GM06990 (cell line): ENCODE results near the gene CXCL12.

Experiments
- DNase-seq: peaks from one replicate; pipeline ENCODE4 v3.0.0-alpha.2; 2011; ENCODE audit not compliant: insufficient read length; ENCODE audit errors: extremely low read depth
- H3K27me3 ChIP-seq: replicated peaks from 2 replicates; pipeline ENCODE4 v1.6.0; 2011; ENCODE audit warnings: low read length; ENCODE audit not compliant: control insufficient read depth, insufficient read depth
- H3K36me3 ChIP-seq: 2 replicates; pipeline ENCODE4 v1.5.1; 2011; ENCODE audit warnings: low read length; ENCODE audit not compliant: control insufficient read depth, insufficient read depth
- H3K4me3 ChIP-seq: replicated peaks from 2 replicates; pipeline ENCODE4 v1.5.1; 2011; ENCODE audit warnings: low read depth, mild to moderate bottlenecking, control low read depth, low read length
- CTCF ChIP-seq: IDR thresholded peaks from 2 replicates; pipeline ENCODE4 v1.5.1; 2011; ENCODE audit warnings: low read length, control low read depth, mild to moderate bottlenecking, inconsistent platforms; ENCODE audit not compliant: insufficient read depth, poor library complexity, severe bottlenecking

The CXCL12 gene

GRCh38 chr10:44376472-44377099 is 8.3 kb downstream of the CXCL12 start:
- Histone ChIP-seq H3K36me3 (no peaks in the 10 kb centered on the region), H3K4me3 (no peak overlapping the region), H3K27me3 (no peaks in the 10 kb centered on the region)
- no peak for DNase-seq
- no peak for TF ChIP-seq CTCF

- no peaks in the 10 kb centered on the region; the same call in 1 of the 2 replicates for H3K27me3 ChIP-seq
- H3K36me3 ChIP-seq, result no peaks in the 10 kb centered on the region
- no peak for TF ChIP-seq CTCF
- H3K4me3 ChIP-seq, result no peak overlapping the region
- no peak for DNase-seq
Observed at GRCh38 chr10:44374155-44374554, 10.7 kb downstream of the CXCL12 start.

- DNase-seq, result no peak
- no peak for TF ChIP-seq CTCF
- Histone ChIP-seq H3K4me3 (no peak overlapping the region), H3K27me3 (no peaks in the 10 kb centered on the region; the same call in 1 of the 2 replicates), H3K36me3 (no peaks in the 10 kb centered on the region)
Observed at GRCh38 chr10:44373341-44373995, 11.4 kb downstream of the CXCL12 start.

GRCh38 chr10:44372181-44372580 is 12.7 kb downstream of the CXCL12 start:
- Histone ChIP-seq H3K36me3 (no peaks in the 10 kb centered on the region), H3K4me3 (no peak overlapping the region), H3K27me3 (peaks cover 2% of the 10 kb centered on the region)
- TF ChIP-seq CTCF, result no peak
- no peak for DNase-seq

GRCh38 chr10:44370731-44371248 is 14.1 kb downstream of the CXCL12 start:
- no peaks in the 10 kb centered on the region for H3K36me3 ChIP-seq
- H3K27me3 ChIP-seq, result peaks cover 2% of the 10 kb centered on the region
- no peak for DNase-seq
- H3K4me3 ChIP-seq, result no peak overlapping the region
- no peak for TF ChIP-seq CTCF
